ENCODE results near the gene LRRC18.

DNA sequence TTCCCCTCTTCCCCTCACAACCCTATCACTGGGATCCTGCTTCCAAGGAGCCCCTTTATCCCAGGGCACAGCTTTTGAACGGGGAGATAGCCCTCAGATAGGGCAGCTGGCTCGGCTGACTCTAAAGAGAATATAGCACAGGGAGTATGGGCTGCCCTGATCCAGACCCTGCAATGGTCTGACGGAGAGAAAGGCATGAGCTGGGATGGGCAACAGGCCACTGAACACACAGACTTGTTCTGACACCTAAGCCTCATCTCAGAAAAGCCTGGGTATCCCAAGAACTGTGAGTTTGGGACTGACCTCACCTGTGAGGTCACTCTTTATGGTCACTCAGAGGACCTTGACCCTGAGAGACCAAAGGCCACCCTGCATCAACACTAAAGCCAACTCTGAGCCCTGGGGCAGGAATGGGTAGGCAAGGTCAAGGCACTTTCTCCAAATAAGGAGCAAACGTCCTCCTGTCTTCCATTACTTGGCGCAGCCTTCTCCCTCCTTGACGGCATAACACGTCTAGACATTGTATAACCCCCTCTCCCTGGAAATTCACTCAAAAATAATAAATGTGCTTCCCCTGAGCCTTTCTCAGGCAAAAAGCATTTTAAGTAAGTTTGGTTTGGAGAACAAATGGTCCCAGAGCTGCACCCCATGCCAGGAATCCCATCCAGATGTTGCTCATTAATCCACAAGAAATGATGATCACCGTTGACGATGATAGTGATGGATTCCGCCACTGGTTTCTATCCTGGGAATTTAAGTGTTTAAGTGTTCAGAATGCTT is 8.2 kb upstream of the LRRC18 start:
- TF ChIP-seq, protein P1, sequence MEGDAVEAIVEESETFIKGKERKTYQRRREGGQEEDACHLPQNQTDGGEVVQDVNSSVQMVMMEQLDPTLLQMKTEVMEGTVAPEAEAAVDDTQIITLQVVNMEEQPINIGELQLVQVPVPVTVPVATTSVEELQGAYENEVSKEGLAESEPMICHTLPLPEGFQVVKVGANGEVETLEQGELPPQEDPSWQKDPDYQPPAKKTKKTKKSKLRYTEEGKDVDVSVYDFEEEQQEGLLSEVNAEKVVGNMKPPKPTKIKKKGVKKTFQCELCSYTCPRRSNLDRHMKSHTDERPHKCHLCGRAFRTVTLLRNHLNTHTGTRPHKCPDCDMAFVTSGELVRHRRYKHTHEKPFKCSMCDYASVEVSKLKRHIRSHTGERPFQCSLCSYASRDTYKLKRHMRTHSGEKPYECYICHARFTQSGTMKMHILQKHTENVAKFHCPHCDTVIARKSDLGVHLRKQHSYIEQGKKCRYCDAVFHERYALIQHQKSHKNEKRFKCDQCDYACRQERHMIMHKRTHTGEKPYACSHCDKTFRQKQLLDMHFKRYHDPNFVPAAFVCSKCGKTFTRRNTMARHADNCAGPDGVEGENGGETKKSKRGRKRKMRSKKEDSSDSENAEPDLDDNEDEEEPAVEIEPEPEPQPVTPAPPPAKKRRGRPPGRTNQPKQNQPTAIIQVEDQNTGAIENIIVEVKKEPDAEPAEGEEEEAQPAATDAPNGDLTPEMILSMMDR (IDR thresholded peaks at IDR 0.05), result no peak
- TF ChIP-seq POLR2A (IDR thresholded peaks at IDR 0.05), result no peak

Measured in adrenal gland (tissue), 5 donors.